A549 (cell line): ENCODE results near the gene LYZL2. TPM values are rescaled to one million over a fixed set of nuclear protein-coding genes. Genes with fewer than 3 reads are reported as not detected.
"Not testable (repeated sequence)": the region's sequence is repeated elsewhere in the genome, so short reads cannot be mapped to it uniquely, and the experiment has no call there.

Experiments
- ATAC-seq, 2 experiments: fragments of 200-7000 bp in 1 of 2; fragments of >200 bp in 1 of 2; cut with Nextera tagmentation in 1 of 2; cut with Tn5 transposase in 1 of 2; 3 replicates each; pipeline versions ENCODE4 v1.8.0 to v1.9.1; 2018 to 2020; ENCODE audit warnings: mild to moderate bottlenecking in 1 of 2, moderate library complexity in 1 of 2
- CTCF ChIA-PET: fragments of 300-600 bp; sonication (Branson Sonifier 250); formaldehyde crosslinking; extraction: SDS; loops from one replicate; lab custom pipeline; 2021; ENCODE audit warnings: antibody characterized with exemption, inconsistent platforms; lab: Yijun Ruan, JAX
- POLR2A ChIA-PET: fragments of 350-600 bp; formaldehyde crosslinking; extraction: SDS; loops from one replicate; lab custom pipeline; 2021; ENCODE audit warnings: antibody characterized with exemption, inconsistent platforms; lab: Yijun Ruan, JAX
- DNase-seq, 2 experiments: peaks; one replicate each; pipeline versions ENCODE4 v3.0.0 to v3.0.0-alpha.2; 2011 to 2016; ENCODE audit warnings: low read depth in 1 of 2, low spot score in 1 of 2
- FAIRE-seq: peaks from 2 replicates; lab custom pipeline; 2011; peaks lifted over from hg19 to GRCh38; lab: Jason Lieb, UNC
- H3K27ac ChIP-seq, 2 experiments: fragments of >200 bp; sonication (Bioruptor Twin); formaldehyde crosslinking; 3 replicates each; pipeline ENCODE4 v1.5.1; 2016 to 2017
- H3K4me1 ChIP-seq: fragments of >200 bp; sonication (Bioruptor Twin); formaldehyde crosslinking; 3 replicates; pipeline ENCODE4 v1.6.1; 2016
- H3K4me2 ChIP-seq: fragments of >200 bp; sonication (Bioruptor Twin); formaldehyde crosslinking; 3 replicates; pipeline ENCODE4 v1.6.1; 2016
- H3K4me3 ChIP-seq: fragments of >200 bp; sonication (Bioruptor Twin); formaldehyde crosslinking; 3 replicates; pipeline ENCODE4 v1.5.1; 2016
- H3K9me3 ChIP-seq: fragments of >200 bp; sonication (Bioruptor Twin); formaldehyde crosslinking; 3 replicates; pipeline ENCODE4 v1.6.1; 2016
- ATOH8 ChIP-seq: fragments of 250-450 bp; sonication (Bioruptor Pico); IDR thresholded peaks from 2 replicates; pipeline ENCODE4 v1.5.0; 2020; ENCODE audit warnings: low read depth, mild to moderate bottlenecking, moderate library complexity
- EHF ChIP-seq: fragments of 250-450 bp; sonication (Bioruptor Pico); IDR thresholded peaks from 2 replicates; pipeline ENCODE4 v1.5.0; 2020; ENCODE audit warnings: mild to moderate bottlenecking
- EHMT2 ChIP-seq: fragments of 200-600 bp; sonication (generic); IDR thresholded peaks from 2 replicates; pipeline ENCODE4 v1.6.1; 2016; ENCODE audit warnings: antibody characterized with exemption, low read depth, mild to moderate bottlenecking, moderate library complexity
- HEYL ChIP-seq: fragments of 250-450 bp; sonication (Bioruptor Pico); IDR thresholded peaks from 2 replicates; pipeline ENCODE4 v1.8.0; 2021; ENCODE audit warnings: mild to moderate bottlenecking, moderate library complexity
- HOXB13 ChIP-seq: fragments of 250-450 bp; sonication (Bioruptor Pico); IDR thresholded peaks from 2 replicates; pipeline ENCODE4 v1.5.0; 2020; ENCODE audit warnings: low read depth, mild to moderate bottlenecking, moderate library complexity
- JUN ChIP-seq, 2 experiments: fragments of >200 bp; sonication (Bioruptor Twin); formaldehyde crosslinking; IDR thresholded peaks; 2 replicates in 1 of 2; 3 replicates in 1 of 2; pipeline ENCODE4 v1.6.1; 2016 to 2017
- MAZ ChIP-seq: fragments of 150-350 bp; IDR thresholded peaks from 2 replicates; pipeline ENCODE4 v1.6.1; 2014; ENCODE audit warnings: antibody characterized with exemption, low read depth, low read length, borderline replicate concordance
- NFE2L2 ChIP-seq: fragments of 150-350 bp; conservative IDR thresholded peaks from 2 replicates; pipeline ENCODE4 v1.6.1; 2014; ENCODE audit warnings: low read length
- PHF8 ChIP-seq: fragments of 200-600 bp; sonication (generic); IDR thresholded peaks from 2 replicates; pipeline ENCODE4 v1.6.1; 2016; ENCODE audit warnings: low read depth, mild to moderate bottlenecking, antibody characterized with exemption, moderate library complexity, borderline replicate concordance
- RARB ChIP-seq: fragments of 250-450 bp; sonication (Bioruptor Pico); IDR thresholded peaks from 2 replicates; pipeline ENCODE4 v1.8.0; 2021; ENCODE audit warnings: mild to moderate bottlenecking, moderate library complexity
- SREBF2 ChIP-seq: fragments of 450-650 bp; IDR thresholded peaks from 2 replicates; pipeline ENCODE4 v1.6.1; 2014; ENCODE audit warnings: mild to moderate bottlenecking, moderate library complexity
- TFCP2L1 ChIP-seq: fragments of 250-450 bp; sonication (Bioruptor Pico); IDR thresholded peaks from 2 replicates; pipeline ENCODE4 v1.5.0; 2021; ENCODE audit warnings: mild to moderate bottlenecking
- TP53 ChIP-seq: fragments of 250-450 bp; sonication (Bioruptor Pico); IDR thresholded peaks from 2 replicates; pipeline ENCODE4 v1.5.0; 2021; ENCODE audit warnings: mild to moderate bottlenecking, moderate library complexity
- ZNF302 ChIP-seq: fragments of 250-450 bp; sonication (Bioruptor Pico); IDR thresholded peaks from 2 replicates; pipeline ENCODE4 v1.9.0; 2021; ENCODE audit warnings: inconsistent platforms, mild to moderate bottlenecking, moderate library complexity
- ZSCAN20 ChIP-seq: fragments of 250-450 bp; sonication (Bioruptor Pico); IDR thresholded peaks from 2 replicates; pipeline ENCODE4 v1.8.0; 2022; ENCODE audit warnings: mild to moderate bottlenecking, moderate library complexity
- WGBS: methylation state at CpG from one replicate; pipeline ENCODE4 v1.1.6; 2017; ENCODE audit errors: missing lambda C conversion rate; 5-methylcytosine and 5-hydroxymethylcytosine counted together
- polyA minus RNA-seq: library from RNA; depleted of rRNA, polyadenylated mRNA; stranded (reverse); fragments of >200 nt; gene quantifications from 2 replicates; pipeline ENCODE4 v1.2.3, GENCODE V29; 2011; rRNA and poly(A)+ RNA removed
- polyA plus RNA-seq, 4 experiments: library from polyadenylated mRNA; depleted of rRNA in 3 of 4; stranded (reverse); fragments of >200 nt; fragmentation: RNase III in 1 of 4; extraction: RNeasy Plus Mini Kit Qiagen cat#74134 plus additional on column Dnase treatment in 1 of 4; gene quantifications; 2 replicates in 3 of 4; 3 replicates in 1 of 4; pipeline ENCODE4 v1.2.3, GENCODE V29; 2011 to 2017

LYZL2 gene
- polyA plus RNA-seq (2011; rRNA removed) (not detected in 2 replicates), polyA plus RNA-seq (2017; fragmentation: RNase III; extraction: RNeasy Plus Mini Kit Qiagen cat#74134 plus additional on column Dnase treatment) (not detected in 3 replicates), polyA minus RNA-seq (not detected in 2 replicates)
- not detected in 2 replicates for polyA plus RNA-seq (2012; cell fraction: cytosol; rRNA removed)
- not detected in 2 replicates for polyA plus RNA-seq (2012; cell fraction: nucleus; rRNA removed)

- 69% methylated on average over 6 of the region's 6 CpGs for WGBS
- TF ChIP-seq NFE2L2 (no peak), ZNF302 (no peak), ATOH8 (CRISPR knock-in tag) (no peak), JUN (IDR thresholded peaks at IDR 0.05) (no peak), EHMT2 (no peak), PHF8 (no peak), EHF (CRISPR knock-in tag) (no peak), TFCP2L1 (no peak), SREBF2 (no peak), HOXB13 (no peak), ZSCAN20 (CRISPR knock-in tag) (no peak), MAZ (no peak), TP53 (CRISPR knock-in tag) (no peak), HEYL (CRISPR knock-in tag) (no peak)
- Histone ChIP-seq H3K9me3 (no peaks in the 10 kb centered on the region), H3K4me1 (no peaks in the 10 kb centered on the region), H3K4me3 (no peak within 1 kb of the TSS), H3K27ac (no peak within 1 kb of the TSS), H3K4me2 (no peak within 1 kb of the TSS)
- ATAC-seq, result no peak
- DNase-seq, result no peak
- ChIA-PET CTCF (interaction anchor here (4.3 kb wide), 1 partner anchor 10 kb away, joined by 32 read pairs; no protein-coding TSS in a partner anchor), POLR2A (no interaction called here)
- FAIRE-seq, result no peak
These were observed at the start of gene LYZL2 for GRCh38 chr10:30629653-30630052. Gene LYZL2 (minus strand): TSS chr10:30629753. CDS start chr10:30626915, 2,838 bp downstream.

- FAIRE-seq, H3K4me3 ChIP-seq, DNase-seq, CTCF ChIA-PET, POLR2A ChIA-PET, H3K4me2 ChIP-seq, H3K27ac ChIP-seq, ATAC-seq: not testable (repeated sequence)
- Histone ChIP-seq H3K9me3 (peaks cover 16% of the 10 kb centered on the region; the same call in 2 of the 3 replicates), H3K4me1 (peaks cover 11% of the 10 kb centered on the region)
- no CpG with 5 or more reads among the region's 7 CpGs for WGBS
These were observed 48.1 kb upstream of the LYZL2 start for GRCh38 chr10:30677616-30678015.

GRCh38 chr10:30677146-30677545 is 47.6 kb upstream of the LYZL2 start:
- ATAC-seq, FAIRE-seq, H3K4me1 ChIP-seq, H3K4me2 ChIP-seq, H3K4me3 ChIP-seq, POLR2A ChIA-PET, DNase-seq: not testable (repeated sequence)
- peaks cover 16% of the 10 kb centered on the region; the same call in 2 of the 3 replicates for H3K9me3 ChIP-seq
- H3K27ac ChIP-seq, result 0 out of 6 replicates have a peak overlapping the region, but pooled peaks of 1 of the 2 experiments have one; percentile 7
- CTCF ChIA-PET, result interaction anchor here (1.5 kb wide), 1 partner anchor 11 kb away, joined by 5 read pairs; no protein-coding TSS in a partner anchor
- 96% methylated on average over 3 of the region's 3 CpGs for WGBS

GRCh38 chr10:30675791-30676718 is 46.5 kb upstream of the LYZL2 start:
- Histone ChIP-seq H3K4me2 (no peak overlapping the region), H3K4me3 (no peak overlapping the region), H3K4me1 (0 out of 3 replicates have a peak, but pooled peaks cover 5% of the 10 kb centered on the region), H3K27ac (no peak overlapping the region), H3K9me3 (peaks cover 15% of the 10 kb centered on the region; the same call in 2 of the 3 replicates)
- no peak for DNase-seq
- CTCF ChIA-PET, result interaction anchor here (1.5 kb wide), 1 partner anchor 12 kb away, joined by 5 read pairs; no protein-coding TSS in a partner anchor
- no peak for TF ChIP-seq RARB
- peak; percentile 36 for FAIRE-seq
- POLR2A ChIA-PET, result no interaction called here
- no peak for ATAC-seq
- 94% methylated on average over 13 of the region's 13 CpGs for WGBS
